HEK293 (cell line): Measurements from ENCODE around the gene ZBTB38.

Source experiments
- CTCF ChIA-PET: fragments of 350-600 bp; formaldehyde crosslinking; extraction: SDS; loops from one replicate; lab custom pipeline; 2021; ENCODE audit warnings: antibody characterized with exemption; lab: Yijun Ruan, JAX
- POLR2A ChIA-PET: fragments of 300-600 bp; formaldehyde crosslinking; extraction: SDS; loops from one replicate; lab custom pipeline; 2020; ENCODE audit warnings: antibody characterized with exemption, inconsistent platforms; lab: Yijun Ruan, JAX
- H3K27ac ChIP-seq: fragments of 200-500 bp; sonication (Bioruptor generic); 2 replicates; pipeline ENCODE4 v1.5.1; 2014; ENCODE audit warnings: low read depth, low read length, control low read depth, inconsistent platforms; ENCODE audit errors: extremely low read depth
- H3K36me3 ChIP-seq, 2 experiments: fragments of 200-500 bp in 1 of 2; sonication (Bioruptor generic) in 1 of 2; 1 replicate in 1 of 2; 2 replicates in 1 of 2; pipeline ENCODE4 v1.5.1; 2014 to 2017; ENCODE audit warnings: inconsistent platforms in 2 of 2, low read length in 2 of 2; ENCODE audit not compliant: control insufficient read depth in 2 of 2, insufficient read depth in 1 of 2
- H3K4me1 ChIP-seq: fragments of 200-500 bp; sonication (Bioruptor generic); 2 replicates; pipeline ENCODE4 v1.5.1; 2014; ENCODE audit warnings: mild to moderate bottlenecking, low read length, inconsistent platforms; ENCODE audit not compliant: control insufficient read depth, insufficient read depth
- H3K4me3 ChIP-seq: 2 replicates; pipeline ENCODE4 v1.5.1; 2011; ENCODE audit warnings: low read depth, mild to moderate bottlenecking, control low read depth, low read length, moderate library complexity
- H3K9me3 ChIP-seq: fragments of 200-500 bp; sonication (Bioruptor generic); 2 replicates; pipeline ENCODE4 v1.5.1; 2014; ENCODE audit warnings: low read depth, low read length, inconsistent platforms; ENCODE audit not compliant: control insufficient read depth, insufficient read depth
- EGR2 ChIP-seq: fragments of 450-650 bp; formaldehyde crosslinking; IDR thresholded peaks from 2 replicates; pipeline ENCODE4 v1.5.1; 2016; ENCODE audit warnings: low read depth, missing biosample characterization, missing genetic modification characterization
- HOXA7 ChIP-seq: sonication (generic); formaldehyde crosslinking; IDR thresholded peaks from 2 replicates; pipeline ENCODE4 v1.8.1; 2022; ENCODE audit warnings: missing genetic modification reagents, borderline replicate concordance
- HOXD13 ChIP-seq: sonication (generic); formaldehyde crosslinking; IDR thresholded peaks from 2 replicates; pipeline ENCODE4 v1.8.0; 2022; ENCODE audit warnings: missing genetic modification reagents, borderline replicate concordance
- INSM2 ChIP-seq: fragments of 450-650 bp; formaldehyde crosslinking; IDR thresholded peaks from 2 replicates; pipeline ENCODE4 v1.5.1; 2016; ENCODE audit warnings: missing biosample characterization, missing genetic modification characterization
- KLF10 ChIP-seq: fragments of 450-650 bp; IDR thresholded peaks from 2 replicates; pipeline ENCODE4 v1.5.1; 2018; ENCODE audit warnings: missing biosample characterization, mild to moderate bottlenecking, missing genetic modification characterization
- PRDM2 ChIP-seq: fragments of 450-650 bp; formaldehyde crosslinking; IDR thresholded peaks from 2 replicates; pipeline ENCODE4 v1.5.1; 2016; ENCODE audit warnings: missing biosample characterization, missing genetic modification characterization, borderline replicate concordance
- REPIN1 ChIP-seq: fragments of 450-650 bp; formaldehyde crosslinking; IDR thresholded peaks from 2 replicates; pipeline ENCODE4 v1.5.1; 2017; ENCODE audit warnings: missing biosample characterization, missing genetic modification characterization, low read depth
- SCRT1 ChIP-seq: fragments of 450-650 bp; formaldehyde crosslinking; IDR thresholded peaks from 2 replicates; pipeline ENCODE4 v1.5.1; 2016; ENCODE audit warnings: missing biosample characterization, missing genetic modification characterization, borderline replicate concordance
- SETDB1 ChIP-seq: IDR thresholded peaks from one replicate; pipeline ENCODE4 v1.6.1; 2017; ENCODE audit warnings: mild to moderate bottlenecking, low read length, moderate library complexity, mixed read lengths; ENCODE audit not compliant: insufficient read length
- YY2 ChIP-seq: fragments of 450-650 bp; formaldehyde crosslinking; IDR thresholded peaks from 2 replicates; pipeline ENCODE4 v1.5.1; 2016; ENCODE audit warnings: missing biosample characterization, missing genetic modification characterization
- ZBTB17 ChIP-seq: fragments of 450-650 bp; formaldehyde crosslinking; IDR thresholded peaks from 2 replicates; pipeline ENCODE4 v1.5.1; 2016; ENCODE audit warnings: missing biosample characterization, missing genetic modification characterization
- ZIC2 ChIP-seq: fragments of 450-650 bp; formaldehyde crosslinking; IDR thresholded peaks from 2 replicates; pipeline ENCODE4 v1.5.1; 2016; ENCODE audit warnings: missing biosample characterization, missing genetic modification characterization
- ZNF121 ChIP-seq: fragments of 450-650 bp; formaldehyde crosslinking; IDR thresholded peaks from 2 replicates; pipeline ENCODE4 v1.5.1; 2016; ENCODE audit warnings: missing biosample characterization, missing genetic modification characterization
- ZNF214 ChIP-seq: fragments of 450-650 bp; formaldehyde crosslinking; IDR thresholded peaks from 2 replicates; pipeline ENCODE4 v1.5.1; 2017; ENCODE audit warnings: missing biosample characterization, mild to moderate bottlenecking, missing genetic modification characterization, borderline replicate concordance
- ZNF404 ChIP-seq: fragments of 450-650 bp; formaldehyde crosslinking; IDR thresholded peaks from 2 replicates; pipeline ENCODE4 v1.5.1; 2017; ENCODE audit warnings: missing biosample characterization, missing genetic modification characterization
- ZNF473 ChIP-seq: fragments of 450-650 bp; formaldehyde crosslinking; IDR thresholded peaks from 2 replicates; pipeline ENCODE4 v1.5.1; 2017; ENCODE audit warnings: missing biosample characterization, missing genetic modification characterization
- ZNF596 ChIP-seq: fragments of 450-650 bp; IDR thresholded peaks from 2 replicates; pipeline ENCODE4 v1.5.0; 2018; ENCODE audit warnings: missing biosample characterization, mild to moderate bottlenecking, missing genetic modification characterization, moderate library complexity
- ZNF747 ChIP-seq: fragments of 450-650 bp; formaldehyde crosslinking; IDR thresholded peaks from 2 replicates; pipeline ENCODE4 v1.5.1; 2016; ENCODE audit warnings: missing biosample characterization, missing genetic modification characterization
- ZNF792 ChIP-seq: fragments of 450-650 bp; formaldehyde crosslinking; IDR thresholded peaks from 2 replicates; pipeline ENCODE4 v1.5.1; 2016; ENCODE audit warnings: missing biosample characterization, missing genetic modification characterization
- TF ChIP-seq, protein P1 (sequence below): fragments of 450-650 bp; formaldehyde crosslinking; IDR thresholded peaks from 2 replicates; pipeline ENCODE4 v1.5.1; 2016; ENCODE audit warnings: missing biosample characterization, missing genetic modification characterization
- TF ChIP-seq, protein P2 (sequence below): sonication (generic); formaldehyde crosslinking; IDR thresholded peaks from 2 replicates; pipeline ENCODE4 v1.8.1; 2022; ENCODE audit warnings: mild to moderate bottlenecking, moderate library complexity, missing genetic modification reagents

The ZBTB38 gene

GRCh38 chr3:141408596-141408995 is 40.3 kb downstream of the ZBTB38 start (continued):
- TF ChIP-seq INSM2 (tag by site-specific recombination) (no peak), KLF10 (tag by site-specific recombination) (no peak), ZNF473 (tag by site-specific recombination) (no peak), REPIN1 (tag by site-specific recombination) (no peak), ZNF792 (no peak), YY2 (no peak), SETDB1 (no peak), EGR2 (tag by site-specific recombination) (no peak)

DNA sequence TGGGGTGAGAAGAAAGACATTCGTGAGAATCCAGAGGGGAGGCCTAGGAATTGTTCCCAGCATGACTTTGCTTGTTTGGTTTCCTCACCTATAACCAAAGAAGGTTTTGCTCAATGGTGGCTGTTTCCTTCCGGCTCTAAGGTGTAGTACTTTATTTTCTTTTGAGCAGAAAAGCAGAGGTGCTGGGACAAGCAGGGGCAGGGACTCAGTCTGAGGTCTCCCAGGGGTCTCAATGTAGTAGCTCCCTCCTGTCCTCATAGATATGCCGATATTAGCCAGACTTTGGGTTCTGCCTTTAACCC is 41.6 kb downstream of the ZBTB38 start:
- H3K27ac ChIP-seq, result peak overlapping the region; percentile 60
- peaks cover 18% of the 10 kb centered on the region for H3K4me1 ChIP-seq
- no peak overlapping the region for H3K4me3 ChIP-seq
- POLR2A ChIA-PET, result no interaction called here
- CTCF ChIA-PET, result interaction anchor here (0.6 to 1.0 kb wide), 2 partner anchors 32 to 98 kb away, joined by 3 to 4 read pairs; no protein-coding TSS in a partner anchor
- no peaks in the 10 kb centered on the region for H3K9me3 ChIP-seq
- no peak for TF ChIP-seq ZNF404 (tag by site-specific recombination)
- H3K36me3 ChIP-seq, result peaks cover 0 to 29% of the 10 kb centered on the region in 2 experiments; a peak in 1 of 3 replicates

DNA sequence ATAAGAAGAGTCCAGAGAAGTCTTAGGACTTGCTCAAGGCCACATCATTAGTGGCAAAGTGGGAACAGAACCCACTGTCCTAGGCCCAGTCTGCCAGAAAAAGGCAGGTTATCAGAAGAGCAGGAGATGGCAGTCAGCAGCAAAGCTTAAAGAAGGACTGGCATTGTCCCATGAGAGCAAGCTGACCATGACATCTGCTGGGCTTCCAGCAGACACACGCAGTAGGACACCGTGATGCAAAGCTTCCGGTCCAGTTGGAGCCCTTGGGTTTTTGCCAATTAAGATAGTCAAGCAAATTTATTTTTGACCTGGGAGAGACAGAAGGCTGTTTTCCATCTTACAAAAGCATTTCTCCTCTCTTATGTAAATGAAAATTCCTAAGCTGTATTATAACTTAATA is 42.1 kb downstream of the ZBTB38 start:
- H3K4me3 ChIP-seq, result no peak overlapping the region
- peaks cover 18% of the 10 kb centered on the region for H3K4me1 ChIP-seq
- ChIA-PET POLR2A (no interaction called here), CTCF (interaction anchor here (0.6 to 1.0 kb wide), 3 partner anchors 28 to 99 kb away, joined by 3 to 4 read pairs (median 3); no protein-coding TSS in a partner anchor)
- peaks cover 0 to 25% of the 10 kb centered on the region in 2 experiments; a peak in 1 of 3 replicates for H3K36me3 ChIP-seq
- no peaks in the 10 kb centered on the region for H3K9me3 ChIP-seq
- TF ChIP-seq ZIC2 (tag by site-specific recombination), result peak; percentile 54
- TF ChIP-seq, protein P1, sequence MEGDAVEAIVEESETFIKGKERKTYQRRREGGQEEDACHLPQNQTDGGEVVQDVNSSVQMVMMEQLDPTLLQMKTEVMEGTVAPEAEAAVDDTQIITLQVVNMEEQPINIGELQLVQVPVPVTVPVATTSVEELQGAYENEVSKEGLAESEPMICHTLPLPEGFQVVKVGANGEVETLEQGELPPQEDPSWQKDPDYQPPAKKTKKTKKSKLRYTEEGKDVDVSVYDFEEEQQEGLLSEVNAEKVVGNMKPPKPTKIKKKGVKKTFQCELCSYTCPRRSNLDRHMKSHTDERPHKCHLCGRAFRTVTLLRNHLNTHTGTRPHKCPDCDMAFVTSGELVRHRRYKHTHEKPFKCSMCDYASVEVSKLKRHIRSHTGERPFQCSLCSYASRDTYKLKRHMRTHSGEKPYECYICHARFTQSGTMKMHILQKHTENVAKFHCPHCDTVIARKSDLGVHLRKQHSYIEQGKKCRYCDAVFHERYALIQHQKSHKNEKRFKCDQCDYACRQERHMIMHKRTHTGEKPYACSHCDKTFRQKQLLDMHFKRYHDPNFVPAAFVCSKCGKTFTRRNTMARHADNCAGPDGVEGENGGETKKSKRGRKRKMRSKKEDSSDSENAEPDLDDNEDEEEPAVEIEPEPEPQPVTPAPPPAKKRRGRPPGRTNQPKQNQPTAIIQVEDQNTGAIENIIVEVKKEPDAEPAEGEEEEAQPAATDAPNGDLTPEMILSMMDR, result peak; percentile 21; the same call in 1 of the 2 replicates
- no peak for TF ChIP-seq ZNF121
- peak overlapping the region; percentile 60 for H3K27ac ChIP-seq

DNA sequence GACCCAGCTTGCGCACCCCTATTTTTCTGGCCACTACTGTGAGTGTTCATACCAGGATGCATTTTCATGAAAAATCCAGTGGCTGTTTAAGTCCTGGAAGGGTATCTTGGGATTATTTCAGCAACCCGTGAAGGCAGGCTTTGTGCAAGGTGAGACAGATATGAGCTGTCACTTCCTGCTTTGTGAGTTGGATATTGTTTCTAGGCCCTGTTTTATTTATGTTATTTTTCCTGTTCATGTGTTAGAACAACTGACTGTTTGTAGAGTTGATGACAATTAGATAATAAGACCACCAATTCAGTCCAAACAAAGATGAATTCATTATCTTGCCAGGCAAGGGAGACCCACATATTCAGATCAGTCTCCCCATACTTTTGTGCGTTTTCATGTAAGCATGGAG is 42.5 kb downstream of the ZBTB38 start:
- TF ChIP-seq, protein P2, sequence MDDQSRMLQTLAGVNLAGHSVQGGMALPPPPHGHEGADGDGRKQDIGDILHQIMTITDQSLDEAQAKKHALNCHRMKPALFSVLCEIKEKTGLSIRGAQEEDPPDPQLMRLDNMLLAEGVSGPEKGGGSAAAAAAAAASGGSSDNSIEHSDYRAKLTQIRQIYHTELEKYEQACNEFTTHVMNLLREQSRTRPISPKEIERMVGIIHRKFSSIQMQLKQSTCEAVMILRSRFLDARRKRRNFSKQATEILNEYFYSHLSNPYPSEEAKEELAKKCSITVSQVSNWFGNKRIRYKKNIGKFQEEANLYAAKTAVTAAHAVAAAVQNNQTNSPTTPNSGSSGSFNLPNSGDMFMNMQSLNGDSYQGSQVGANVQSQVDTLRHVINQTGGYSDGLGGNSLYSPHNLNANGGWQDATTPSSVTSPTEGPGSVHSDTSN (CRISPR knock-in tag), result no peak
- TF ChIP-seq ZNF596 (no peak), ZNF214 (no peak), HOXD13 (no peak), ZBTB17 (0 out of 2 replicates have a peak, but pooled peaks have one; percentile 22), HOXA7 (CRISPR knock-in tag) (no peak), PRDM2 (tag by site-specific recombination) (no peak), SCRT1 (tag by site-specific recombination) (no peak), ZNF747 (tag by site-specific recombination) (no peak)
- POLR2A ChIA-PET, result no interaction called here
- H3K36me3 ChIP-seq, result peaks cover 0 to 21% of the 10 kb centered on the region in 2 experiments; a peak in 1 of 3 replicates
- no peak overlapping the region for H3K4me3 ChIP-seq
- peaks cover 18% of the 10 kb centered on the region for H3K4me1 ChIP-seq
- no peaks in the 10 kb centered on the region for H3K9me3 ChIP-seq
- CTCF ChIA-PET, result interaction anchor here (0.6 to 1.0 kb wide), 3 partner anchors 29 to 99 kb away, joined by 3 to 4 read pairs (median 3); no protein-coding TSS in a partner anchor
- H3K27ac ChIP-seq, result peak overlapping the region; percentile 42; the same call in 1 of the 2 replicates
